Measurements from ENCODE around the gene COQ9. TPM values are rescaled to one million over a fixed set of nuclear protein-coding genes. Genes with fewer than 3 reads are reported as not detected.

Gene COQ9
- total RNA-seq, 1 experiment from 2014 or later = 67.4 TPM

- Histone ChIP-seq H2AFZ (ENCODE audit: low read length) (no peak overlapping the region), H3K9me3 (ENCODE audit: low read length) (no peaks in the 10 kb centered on the region), H3K27me3 (ENCODE audit: low read length) (no peaks in the 10 kb centered on the region), H3K9ac (ENCODE audit: low read length) (no peak overlapping the region), H3K4me2 (ENCODE audit: low read length) (no peak overlapping the region), H3K36me3 (ENCODE audit: low read depth, low read length) (no peaks in the 10 kb centered on the region), H3K4me3 (ENCODE audit: low read length) (no peak overlapping the region), H3K27ac (ENCODE audit: low read length) (no peak overlapping the region), H4K20me1 (ENCODE audit: low read length) (no peaks in the 10 kb centered on the region), H3K4me1 (ENCODE audit: insufficient read depth, low read length) (no peaks in the 10 kb centered on the region), H3K9me2 (replicated peaks; ENCODE audit: low read length) (no peaks in the 10 kb centered on the region), H3F3A (ENCODE audit: low read length, unreplicated experiment) (no peaks in the 10 kb centered on the region), H3K79me2 (ENCODE audit: low read length) (no peaks in the 10 kb centered on the region)
- no peak for ATAC-seq
- CTCF ChIA-PET = no interaction called here
- TF ChIP-seq EZH2phosphoT487 (IDR thresholded peaks at IDR 0.05; ENCODE audit: borderline replicate concordance, low read length) (no peak), EZH2 (IDR thresholded peaks at IDR 0.05; ENCODE audit: low read length, unreplicated experiment) (no peak)
- TF ChIP-seq, protein P1, sequence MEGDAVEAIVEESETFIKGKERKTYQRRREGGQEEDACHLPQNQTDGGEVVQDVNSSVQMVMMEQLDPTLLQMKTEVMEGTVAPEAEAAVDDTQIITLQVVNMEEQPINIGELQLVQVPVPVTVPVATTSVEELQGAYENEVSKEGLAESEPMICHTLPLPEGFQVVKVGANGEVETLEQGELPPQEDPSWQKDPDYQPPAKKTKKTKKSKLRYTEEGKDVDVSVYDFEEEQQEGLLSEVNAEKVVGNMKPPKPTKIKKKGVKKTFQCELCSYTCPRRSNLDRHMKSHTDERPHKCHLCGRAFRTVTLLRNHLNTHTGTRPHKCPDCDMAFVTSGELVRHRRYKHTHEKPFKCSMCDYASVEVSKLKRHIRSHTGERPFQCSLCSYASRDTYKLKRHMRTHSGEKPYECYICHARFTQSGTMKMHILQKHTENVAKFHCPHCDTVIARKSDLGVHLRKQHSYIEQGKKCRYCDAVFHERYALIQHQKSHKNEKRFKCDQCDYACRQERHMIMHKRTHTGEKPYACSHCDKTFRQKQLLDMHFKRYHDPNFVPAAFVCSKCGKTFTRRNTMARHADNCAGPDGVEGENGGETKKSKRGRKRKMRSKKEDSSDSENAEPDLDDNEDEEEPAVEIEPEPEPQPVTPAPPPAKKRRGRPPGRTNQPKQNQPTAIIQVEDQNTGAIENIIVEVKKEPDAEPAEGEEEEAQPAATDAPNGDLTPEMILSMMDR (conservative IDR thresholded peaks at IDR 0.05; ENCODE audit: low read depth, low read length) = no peak
- BruUV-seq (replicated peaks) = no TSS peak
- POLR2A ChIA-PET (ENCODE audit: unreplicated experiment) = no interaction called here
- DNase-seq = no peak
- intact Hi-C loops (cut with micrococcal nuclease) = no loop called here
Measured at GRCh38 chr16:57476546-57477410, 29.5 kb downstream of the COQ9 start.

- no TSS peak for BruUV-seq (replicated peaks)
- H3F3A ChIP-seq (ENCODE audit: low read length, unreplicated experiment) = no peaks in the 10 kb centered on the region
- ATAC-seq = no peak
- ChIA-PET POLR2A (ENCODE audit: unreplicated experiment) (no interaction called here), CTCF (no interaction called here)
- intact Hi-C loops (cut with micrococcal nuclease) = no loop called here
- H3K4me3 ChIP-seq (ENCODE audit: low read length) = no peak overlapping the region
- no peak overlapping the region for H3K4me2 ChIP-seq (ENCODE audit: low read length)
- H3K79me2 ChIP-seq (ENCODE audit: low read length) = no peaks in the 10 kb centered on the region
- H2AFZ ChIP-seq (ENCODE audit: low read length) = no peak overlapping the region
- H3K27me3 ChIP-seq (ENCODE audit: low read length) = no peaks in the 10 kb centered on the region
- no peak for TF ChIP-seq EZH2 (IDR thresholded peaks at IDR 0.05; ENCODE audit: low read length, unreplicated experiment)
- no peak for TF ChIP-seq EZH2phosphoT487 (IDR thresholded peaks at IDR 0.05; ENCODE audit: borderline replicate concordance, low read length)
- TF ChIP-seq, protein P1 (conservative IDR thresholded peaks at IDR 0.05; ENCODE audit: low read depth, low read length) = no peak
- no peaks in the 10 kb centered on the region for H3K4me1 ChIP-seq (ENCODE audit: insufficient read depth, low read length)
- H3K36me3 ChIP-seq (ENCODE audit: low read depth, low read length) = no peaks in the 10 kb centered on the region
- no peak for DNase-seq
- no peak overlapping the region for H3K27ac ChIP-seq (ENCODE audit: low read length)
- H3K9ac ChIP-seq (ENCODE audit: low read length) = no peak overlapping the region
- H3K9me2 ChIP-seq (replicated peaks; ENCODE audit: low read length) = no peaks in the 10 kb centered on the region
- no peaks in the 10 kb centered on the region for H4K20me1 ChIP-seq (ENCODE audit: low read length)
- H3K9me3 ChIP-seq (ENCODE audit: low read length) = no peaks in the 10 kb centered on the region
Measured at GRCh38 chr16:57477531-57478202, 30.4 kb downstream of the COQ9 start.
